H9 (cell line): ENCODE measurements around the gene TEDDM1. TPM values are rescaled to one million over a fixed set of nuclear protein-coding genes. Genes with fewer than 3 reads are reported as not detected.

Experiments used
- DNase-seq: peaks from one replicate; pipeline ENCODE4 v3.0.0-alpha.2; 2017
- H2AFZ ChIP-seq: one replicate; pipeline ENCODE4 v1.6.1; 2013; ENCODE audit warnings: mild to moderate bottlenecking, low read length, control low read depth, moderate library complexity
- H2AK5ac ChIP-seq: 2 replicates; pipeline ENCODE4 v1.6.1; 2013; ENCODE audit warnings: low read length, control low read depth, mixed read lengths; ENCODE audit not compliant: insufficient read length
- H2BK120ac ChIP-seq: one replicate; pipeline ENCODE4 v1.6.1; 2013; ENCODE audit warnings: low read depth, mild to moderate bottlenecking, low read length, control low read depth, inconsistent platforms; ENCODE audit not compliant: poor library complexity, severe bottlenecking
- H2BK12ac ChIP-seq: 2 replicates; pipeline ENCODE4 v1.6.1; 2013; ENCODE audit warnings: low read length, control low read depth, mixed read lengths, low read depth; ENCODE audit not compliant: insufficient read length
- H2BK15ac ChIP-seq: 2 replicates; pipeline ENCODE4 v1.6.1; 2013; ENCODE audit warnings: low read depth, low read length, control low read depth
- H2BK20ac ChIP-seq: one replicate; pipeline ENCODE4 v1.6.1; 2013; ENCODE audit warnings: low read depth, mild to moderate bottlenecking, low read length, control low read depth, inconsistent platforms; ENCODE audit not compliant: poor library complexity, severe bottlenecking
- H2BK5ac ChIP-seq: 2 replicates; pipeline ENCODE4 v1.6.1; 2013; ENCODE audit warnings: low read length, control low read depth, mixed read lengths; ENCODE audit not compliant: insufficient read length
- H3K14ac ChIP-seq: 2 replicates; pipeline ENCODE4 v1.6.1; 2013; ENCODE audit warnings: low read length, control low read depth; ENCODE audit not compliant: insufficient read depth
- H3K18ac ChIP-seq: 2 replicates; pipeline ENCODE4 v1.6.1; 2013; ENCODE audit warnings: low read depth, mild to moderate bottlenecking, mixed read lengths, low read length, control low read depth; ENCODE audit not compliant: insufficient read length
- H3K23ac ChIP-seq: 2 replicates; pipeline ENCODE4 v1.6.1; 2013; ENCODE audit warnings: low read length, control low read depth, mixed read lengths, low read depth; ENCODE audit not compliant: insufficient read length
- H3K23me2 ChIP-seq: 2 replicates; pipeline ENCODE4 v1.6.1; 2013; ENCODE audit warnings: low read depth, mild to moderate bottlenecking, mixed read lengths, low read length, control low read depth; ENCODE audit not compliant: insufficient read length, poor library complexity, severe bottlenecking
- H3K27ac ChIP-seq: 2 replicates; pipeline ENCODE4 v1.5.1; 2013; ENCODE audit warnings: low read length, control low read depth, mixed read lengths, low read depth; ENCODE audit not compliant: insufficient read length
- H3K27me3 ChIP-seq: 2 replicates; pipeline ENCODE4 v1.6.1; 2013; ENCODE audit warnings: low read length, control low read depth, inconsistent platforms; ENCODE audit not compliant: insufficient read depth
- H3K4ac ChIP-seq: 2 replicates; pipeline ENCODE4 v1.6.1; 2013; ENCODE audit warnings: low read depth, mild to moderate bottlenecking, control low read depth, inconsistent platforms, low read length, moderate library complexity
- H3K4me1 ChIP-seq: 2 replicates; pipeline ENCODE4 v1.6.1; 2013; ENCODE audit warnings: low read length, control low read depth, inconsistent platforms; ENCODE audit not compliant: insufficient read depth
- H3K4me2 ChIP-seq: 2 replicates; pipeline ENCODE4 v1.6.1; 2013; ENCODE audit warnings: low read length, control low read depth, mixed read lengths; ENCODE audit not compliant: insufficient read length, insufficient read depth
- H3K56ac ChIP-seq: 2 replicates; pipeline ENCODE4 v1.6.1; 2013; ENCODE audit warnings: low read depth, mild to moderate bottlenecking, mixed read lengths, low read length, control low read depth; ENCODE audit not compliant: insufficient read length
- H3K79me1 ChIP-seq: 2 replicates; pipeline ENCODE4 v1.6.1; 2013; ENCODE audit warnings: low read depth, mild to moderate bottlenecking, moderate library complexity, low read length, control low read depth, inconsistent platforms; ENCODE audit not compliant: insufficient read depth, poor library complexity, severe bottlenecking
- H3K79me2 ChIP-seq: 2 replicates; pipeline ENCODE4 v1.6.1; 2013; ENCODE audit warnings: low read length, control low read depth, inconsistent platforms; ENCODE audit not compliant: insufficient read depth
- H3K9ac ChIP-seq: 2 replicates; pipeline ENCODE4 v1.6.1; 2013; ENCODE audit warnings: low read length, control low read depth, mixed read lengths; ENCODE audit not compliant: insufficient read length; ENCODE audit errors: extremely low read depth
- H3K9me3 ChIP-seq: one replicate; pipeline ENCODE4 v1.6.1; 2013; ENCODE audit warnings: low read depth, low read length, inconsistent platforms; ENCODE audit not compliant: control insufficient read depth
- H3T11ph ChIP-seq: one replicate; pipeline ENCODE4 v1.6.1; 2013; ENCODE audit warnings: mild to moderate bottlenecking, low read length, control low read depth, inconsistent platforms
- H4K20me1 ChIP-seq: one replicate; pipeline ENCODE4 v1.6.1; 2013; ENCODE audit not compliant: control insufficient read depth, insufficient read length, insufficient read depth
- H4K5ac ChIP-seq: 2 replicates; pipeline ENCODE4 v1.6.1; 2013; ENCODE audit warnings: low read depth, mild to moderate bottlenecking, mixed read lengths, low read length, control low read depth; ENCODE audit not compliant: insufficient read length
- H4K8ac ChIP-seq: replicated peaks from 2 replicates; pipeline ENCODE4 v1.6.1; 2013; ENCODE audit warnings: low read length, control low read depth, mixed read lengths, low read depth; ENCODE audit not compliant: insufficient read length
- H4K91ac ChIP-seq: 2 replicates; pipeline ENCODE4 v1.6.1; 2013; ENCODE audit warnings: low read depth, mild to moderate bottlenecking, moderate library complexity, mixed read lengths, low read length, control low read depth; ENCODE audit not compliant: insufficient read length
- H3K27ac Mint-ChIP-seq, 3 experiments: 2 replicates in 2 of 3; 3 replicates in 1 of 3; pipeline ENCODE4 v1.8.0; 2020 to 2021; ENCODE audit warnings: mixed read lengths in 3 of 3, mild to moderate bottlenecking in 1 of 3, moderate library complexity in 1 of 3
- H3K27me3 Mint-ChIP-seq: 2 replicates; pipeline ENCODE4 v1.8.0; 2021; ENCODE audit warnings: low read depth, mild to moderate bottlenecking, moderate library complexity, mixed read lengths
- H3K36me3 Mint-ChIP-seq, 3 experiments: 2 replicates in 2 of 3; 3 replicates in 1 of 3; pipeline ENCODE4 v1.8.0; 2020 to 2021; ENCODE audit warnings: low read depth in 3 of 3, mixed read lengths in 3 of 3; ENCODE audit not compliant: insufficient read depth in 1 of 3
- H3K4me1 Mint-ChIP-seq, 2 experiments: 2 replicates each; pipeline ENCODE4 v1.8.0; 2020; ENCODE audit warnings: mixed read lengths in 2 of 2
- H3K4me3 Mint-ChIP-seq, 2 experiments: 2 replicates in 1 of 2; 3 replicates in 1 of 2; pipeline ENCODE4 v1.8.0; 2020 to 2021; ENCODE audit warnings: mild to moderate bottlenecking in 2 of 2, mixed read lengths in 2 of 2, moderate library complexity in 1 of 2
- H3K9me3 Mint-ChIP-seq, 2 experiments: 2 replicates in 1 of 2; 3 replicates in 1 of 2; pipeline ENCODE4 v1.8.0; 2020; ENCODE audit warnings: mild to moderate bottlenecking in 2 of 2, mixed read lengths in 2 of 2, moderate library complexity in 1 of 2
- CTCF ChIP-seq: fragments of 200-600 bp; sonication (generic); conservative IDR thresholded peaks from 3 replicates; pipeline ENCODE4 v1.8.0; 2021; ENCODE audit warnings: antibody characterized with exemption, mild to moderate bottlenecking
- WGBS: extraction: QIAGEN DNeasy Blood & Tissue Kit; methylation state at CpG from one replicate; pipeline ENCODE4 v1.1.7; 2013; ENCODE audit warnings: missing lambda C conversion rate, low lambda C conversion rate, mixed read lengths; ENCODE audit not compliant: insufficient read length; ENCODE audit errors: extremely low coverage; 5-methylcytosine and 5-hydroxymethylcytosine counted together
- total RNA-seq: library from RNA; stranded (reverse); gene quantifications from 2 replicates; pipeline ENCODE4 v1.2.1, GENCODE V29; 2021

The TEDDM1 gene
- total RNA-seq, 1 experiment from 2014 or later = not detected

GRCh38 chr1:182408435-182409075, 8.1 kb upstream of the TEDDM1 start:
- Histone ChIP-seq H3K27me3 (no peaks in the 10 kb centered on the region), H3K9me3 (no peaks in the 10 kb centered on the region), H3K9ac (no peak overlapping the region), H3K18ac (no peak overlapping the region), H3K14ac (no peak overlapping the region), H3K4me1 (no peaks in the 10 kb centered on the region; the same call in 1 of the 2 replicates), H3K23me2 (no peaks in the 10 kb centered on the region), H2AFZ (peak overlapping the region; percentile 59), H2BK5ac (no peak overlapping the region), H3T11ph (no peak overlapping the region), H4K20me1 (no peaks in the 10 kb centered on the region), H3K27ac (no peak overlapping the region), H4K8ac (no peak overlapping the region), H3K79me1 (no peaks in the 10 kb centered on the region), H2BK120ac (no peak overlapping the region), H2BK20ac (peak overlapping the region; percentile 75), H3K4me2 (no peak overlapping the region), H2BK15ac (no peak overlapping the region), H3K23ac (no peak overlapping the region), H3K79me2 (no peaks in the 10 kb centered on the region), H3K4ac (no peak overlapping the region), H4K5ac (peak overlapping the region; percentile 90), H4K91ac (no peak overlapping the region), H2BK12ac (no peak overlapping the region), H2AK5ac (no peak overlapping the region), H3K56ac (no peak overlapping the region)
- peaks cover 4 to 7% of the 10 kb centered on the region in 2 experiments; a peak in 3 of 4 replicates for H3K4me1 Mint-ChIP-seq
- whole genome bisulfite sequencing = no CpG with 5 or more reads among the region's 3 CpGs
- no peak overlapping the region for H3K27ac Mint-ChIP-seq
- H3K4me3 Mint-ChIP-seq = no peak overlapping the region
- H3K27me3 Mint-ChIP-seq = peaks cover 3% of the 10 kb centered on the region; the same call in 1 of the 2 replicates
- H3K9me3 Mint-ChIP-seq = peaks cover 4 to 6% of the 10 kb centered on the region in 2 experiments; a peak in 3 of 5 replicates
- no peak; the same call in 2 of the 3 replicates for TF ChIP-seq CTCF
- peak; percentile 36 for DNase-seq
- peaks cover 0 to 5% (median 0%) of the 10 kb centered on the region in 3 experiments; a peak in 1 of 7 replicates for H3K36me3 Mint-ChIP-seq
